IMR-90 (cell line): Measurements from ENCODE around the gene AXIN2.

ENCODE experiments used
- CTCF ChIP-seq: conservative IDR thresholded peaks from 2 replicates; pipeline ENCODE4 v1.5.1; 2012; ENCODE audit warnings: mild to moderate bottlenecking, low read depth, low read length, improper control_type of control experiment
- RAD21 ChIP-seq: IDR thresholded peaks from 2 replicates; pipeline ENCODE4 v1.6.1; 2012; ENCODE audit warnings: low read length, improper control_type of control experiment
- USF2 ChIP-seq: fragments of 150-350 bp; IDR thresholded peaks from 2 replicates; pipeline ENCODE4 v1.6.1; 2017; ENCODE audit warnings: mild to moderate bottlenecking, antibody characterized with exemption, low read length, low read depth

GRCh38 chr17:65567566-65567965 lies 6.1 kb upstream of the AXIN2 start:
- TF ChIP-seq CTCF, result no peak
- TF ChIP-seq RAD21, result no peak
- no peak for TF ChIP-seq USF2
